ENCODE data around the gene MEGF11. TPM values are rescaled to one million over a fixed set of nuclear protein-coding genes. Genes with fewer than 3 reads are reported as not detected.

Gene MEGF11
- total RNA-seq, 1 experiment from 2014 or later = 0.09 TPM

DNA sequence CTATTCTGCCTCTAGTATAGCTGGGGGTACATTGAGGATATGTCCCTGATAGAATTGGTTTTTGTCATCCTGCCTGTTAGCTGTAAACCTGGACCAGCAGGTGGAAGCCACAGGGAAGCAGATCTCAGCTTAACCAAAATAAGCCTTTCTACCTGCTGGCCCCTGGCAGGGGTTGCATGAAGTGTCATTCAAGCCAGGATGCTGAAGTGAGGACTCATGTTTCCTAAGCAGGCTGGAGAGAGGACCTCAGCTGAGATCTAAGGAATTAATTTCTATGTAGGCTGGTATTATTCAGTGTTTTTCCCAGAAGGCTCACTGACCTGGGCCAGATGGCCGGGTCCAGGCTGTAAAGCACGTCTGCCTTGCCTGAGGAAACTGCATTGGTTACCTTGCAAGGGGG, 128.9 kb downstream of the MEGF11 start:
- BruUV-seq (replicated peaks) = no TSS peak
- ChIA-PET POLR2A (no interaction called here), CTCF (no interaction called here)
- H3K4me3 Mint-ChIP-seq (ENCODE audit: unreplicated experiment) = no peak overlapping the region
- H3K27ac Mint-ChIP-seq (ENCODE audit: low read depth, unreplicated experiment) = no peak overlapping the region
- TF ChIP-seq, protein P1, sequence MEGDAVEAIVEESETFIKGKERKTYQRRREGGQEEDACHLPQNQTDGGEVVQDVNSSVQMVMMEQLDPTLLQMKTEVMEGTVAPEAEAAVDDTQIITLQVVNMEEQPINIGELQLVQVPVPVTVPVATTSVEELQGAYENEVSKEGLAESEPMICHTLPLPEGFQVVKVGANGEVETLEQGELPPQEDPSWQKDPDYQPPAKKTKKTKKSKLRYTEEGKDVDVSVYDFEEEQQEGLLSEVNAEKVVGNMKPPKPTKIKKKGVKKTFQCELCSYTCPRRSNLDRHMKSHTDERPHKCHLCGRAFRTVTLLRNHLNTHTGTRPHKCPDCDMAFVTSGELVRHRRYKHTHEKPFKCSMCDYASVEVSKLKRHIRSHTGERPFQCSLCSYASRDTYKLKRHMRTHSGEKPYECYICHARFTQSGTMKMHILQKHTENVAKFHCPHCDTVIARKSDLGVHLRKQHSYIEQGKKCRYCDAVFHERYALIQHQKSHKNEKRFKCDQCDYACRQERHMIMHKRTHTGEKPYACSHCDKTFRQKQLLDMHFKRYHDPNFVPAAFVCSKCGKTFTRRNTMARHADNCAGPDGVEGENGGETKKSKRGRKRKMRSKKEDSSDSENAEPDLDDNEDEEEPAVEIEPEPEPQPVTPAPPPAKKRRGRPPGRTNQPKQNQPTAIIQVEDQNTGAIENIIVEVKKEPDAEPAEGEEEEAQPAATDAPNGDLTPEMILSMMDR (IDR thresholded peaks at IDR 0.05; ENCODE audit: unreplicated experiment) = no peak
- no peaks in the 10 kb centered on the region for H3K36me3 Mint-ChIP-seq (ENCODE audit: insufficient read depth, unreplicated experiment)
- no peaks in the 10 kb centered on the region for H3K9me3 Mint-ChIP-seq (ENCODE audit: unreplicated experiment)
- H3K27me3 Mint-ChIP-seq (ENCODE audit: insufficient read depth, unreplicated experiment) = peaks cover 98% of the 10 kb centered on the region
- intact Hi-C loops (cut with micrococcal nuclease) = no loop called here
- no peak for DNase-seq (ENCODE audit: unreplicated experiment)
- H3K4me1 Mint-ChIP-seq (ENCODE audit: insufficient read depth, unreplicated experiment) = no peaks in the 10 kb centered on the region

DNA sequence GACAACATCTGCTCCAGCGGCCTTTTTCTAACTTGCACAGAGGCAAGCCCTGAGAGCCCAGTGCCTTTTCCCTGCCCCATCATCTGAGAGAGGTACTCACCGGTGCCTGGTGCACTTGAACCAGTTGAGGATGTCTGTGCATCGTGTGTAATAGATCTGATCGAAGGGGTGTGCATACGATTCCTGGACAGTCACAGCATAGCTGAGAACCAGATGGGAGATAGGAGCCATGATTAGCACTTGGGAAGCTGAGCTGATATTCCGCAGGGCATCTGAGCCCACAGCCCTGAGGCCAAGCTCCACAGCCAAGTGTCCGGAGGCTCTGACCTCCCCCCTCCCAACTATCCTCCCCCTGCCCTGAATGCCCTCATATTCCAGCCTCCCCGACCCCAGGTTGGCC, 129.8 kb downstream of the MEGF11 start:
- Mint-ChIP-seq H3K27me3 (ENCODE audit: insufficient read depth, unreplicated experiment) (peaks cover 98% of the 10 kb centered on the region), H3K4me3 (ENCODE audit: unreplicated experiment) (no peak overlapping the region), H3K27ac (ENCODE audit: low read depth, unreplicated experiment) (no peak overlapping the region), H3K9me3 (ENCODE audit: unreplicated experiment) (no peaks in the 10 kb centered on the region), H3K4me1 (ENCODE audit: insufficient read depth, unreplicated experiment) (no peaks in the 10 kb centered on the region), H3K36me3 (ENCODE audit: insufficient read depth, unreplicated experiment) (no peaks in the 10 kb centered on the region)
- intact Hi-C loops (cut with micrococcal nuclease) = no loop called here
- no TSS peak for BruUV-seq (replicated peaks)
- CTCF ChIA-PET = no interaction called here
- DNase-seq (ENCODE audit: unreplicated experiment) = no peak
- POLR2A ChIA-PET = interaction anchor here (0.6 kb wide), 1 partner anchor 37 kb away, joined by 3 read pairs; no protein-coding TSS in a partner anchor
- TF ChIP-seq, protein P1 (IDR thresholded peaks at IDR 0.05; ENCODE audit: unreplicated experiment) = no peak

DNA sequence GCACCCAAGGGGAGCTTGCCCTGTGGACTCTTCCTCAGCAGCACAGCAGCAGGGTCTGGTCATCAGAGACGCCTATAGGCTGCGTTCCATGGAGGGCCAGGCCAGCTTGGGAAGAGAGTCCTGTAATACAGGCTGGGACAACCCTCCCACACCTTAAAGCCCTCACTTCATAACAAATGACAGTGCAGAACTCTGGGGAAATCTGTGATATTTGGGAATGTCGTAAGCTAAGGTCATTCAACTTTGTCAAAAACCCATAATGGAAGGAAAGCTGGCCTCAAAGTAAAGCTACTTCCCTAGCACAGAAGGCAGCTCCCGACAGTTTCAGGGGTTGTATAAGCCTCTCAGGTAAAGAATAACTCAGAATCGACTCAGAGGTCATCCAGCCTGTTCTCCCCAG, 133.1 kb downstream of the MEGF11 start:
- Mint-ChIP-seq H3K4me3 (ENCODE audit: unreplicated experiment) (no peak overlapping the region), H3K4me1 (ENCODE audit: insufficient read depth, unreplicated experiment) (no peaks in the 10 kb centered on the region), H3K9me3 (ENCODE audit: unreplicated experiment) (no peaks in the 10 kb centered on the region), H3K36me3 (ENCODE audit: insufficient read depth, unreplicated experiment) (no peaks in the 10 kb centered on the region), H3K27ac (ENCODE audit: low read depth, unreplicated experiment) (no peak overlapping the region), H3K27me3 (ENCODE audit: insufficient read depth, unreplicated experiment) (peaks cover 84% of the 10 kb centered on the region)
- BruUV-seq (replicated peaks) = no TSS peak
- CTCF ChIA-PET = no interaction called here
- POLR2A ChIA-PET = no interaction called here
- intact Hi-C loops (cut with micrococcal nuclease) = no loop called here
- TF ChIP-seq, protein P1 (IDR thresholded peaks at IDR 0.05; ENCODE audit: unreplicated experiment) = no peak
- no peak for DNase-seq (ENCODE audit: unreplicated experiment)

DNA sequence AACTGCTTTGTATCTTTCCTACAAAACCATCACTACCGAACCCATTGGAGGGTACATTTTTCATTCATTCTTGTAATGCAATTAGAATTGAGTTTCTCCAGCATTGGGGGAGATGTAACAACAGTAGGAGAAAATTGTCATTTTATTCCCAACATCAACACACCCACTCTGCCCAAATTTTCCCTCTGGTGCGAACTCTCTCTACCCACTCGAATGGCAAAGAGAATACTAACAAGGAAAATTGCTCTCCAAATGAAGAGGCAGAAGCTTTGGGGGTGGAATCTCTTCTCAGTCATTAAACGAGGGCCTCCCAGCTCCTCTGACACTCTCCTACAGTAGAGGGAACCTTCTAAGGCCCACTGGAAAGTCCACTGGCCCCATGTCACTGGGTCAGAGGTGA, 135.7 kb downstream of the MEGF11 start:
- intact Hi-C loops (cut with micrococcal nuclease) = no loop called here
- H3K4me3 Mint-ChIP-seq (ENCODE audit: unreplicated experiment) = no peak overlapping the region
- ChIA-PET CTCF (interaction anchor here (0.5 kb wide), 1 partner anchor 129 kb away, joined by 3 read pairs; no protein-coding TSS in a partner anchor), POLR2A (interaction anchor here (0.6 kb wide), 1 partner anchor 140 kb away, joined by 3 read pairs; no protein-coding TSS in a partner anchor)
- no peaks in the 10 kb centered on the region for H3K36me3 Mint-ChIP-seq (ENCODE audit: insufficient read depth, unreplicated experiment)
- H3K9me3 Mint-ChIP-seq (ENCODE audit: unreplicated experiment) = no peaks in the 10 kb centered on the region
- DNase-seq (ENCODE audit: unreplicated experiment) = no peak
- H3K27ac Mint-ChIP-seq (ENCODE audit: low read depth, unreplicated experiment) = no peak overlapping the region
- H3K27me3 Mint-ChIP-seq (ENCODE audit: insufficient read depth, unreplicated experiment) = peaks cover 75% of the 10 kb centered on the region
- no peaks in the 10 kb centered on the region for H3K4me1 Mint-ChIP-seq (ENCODE audit: insufficient read depth, unreplicated experiment)
- TF ChIP-seq, protein P1 (IDR thresholded peaks at IDR 0.05; ENCODE audit: unreplicated experiment) = no peak
- no TSS peak for BruUV-seq (replicated peaks)
